Hepatocyte (in vitro differentiated cells): ENCODE data around the gene UNG.

Source experiments
- EZH2 ChIP-seq: fragments of 200-600 bp; sonication (generic); IDR thresholded peaks from 2 replicates; pipeline ENCODE4 v1.6.1; 2016; ENCODE audit warnings: antibody characterized with exemption, mild to moderate bottlenecking, borderline replicate concordance
- EZH2phosphoT487 ChIP-seq: fragments of 200-600 bp; sonication (generic); IDR thresholded peaks from one replicate; pipeline ENCODE4 v1.6.1; 2018; ENCODE audit warnings: antibody characterized with exemption, mild to moderate bottlenecking, low read depth, moderate library complexity; ENCODE audit not compliant: unreplicated experiment, severe bottlenecking
- TF ChIP-seq, protein P1 (sequence below): fragments of 200-600 bp; sonication (generic); IDR thresholded peaks from 2 replicates; pipeline ENCODE4 v1.5.1; 2016; ENCODE audit warnings: antibody characterized with exemption, mild to moderate bottlenecking; ENCODE audit not compliant: poor library complexity

DNA sequence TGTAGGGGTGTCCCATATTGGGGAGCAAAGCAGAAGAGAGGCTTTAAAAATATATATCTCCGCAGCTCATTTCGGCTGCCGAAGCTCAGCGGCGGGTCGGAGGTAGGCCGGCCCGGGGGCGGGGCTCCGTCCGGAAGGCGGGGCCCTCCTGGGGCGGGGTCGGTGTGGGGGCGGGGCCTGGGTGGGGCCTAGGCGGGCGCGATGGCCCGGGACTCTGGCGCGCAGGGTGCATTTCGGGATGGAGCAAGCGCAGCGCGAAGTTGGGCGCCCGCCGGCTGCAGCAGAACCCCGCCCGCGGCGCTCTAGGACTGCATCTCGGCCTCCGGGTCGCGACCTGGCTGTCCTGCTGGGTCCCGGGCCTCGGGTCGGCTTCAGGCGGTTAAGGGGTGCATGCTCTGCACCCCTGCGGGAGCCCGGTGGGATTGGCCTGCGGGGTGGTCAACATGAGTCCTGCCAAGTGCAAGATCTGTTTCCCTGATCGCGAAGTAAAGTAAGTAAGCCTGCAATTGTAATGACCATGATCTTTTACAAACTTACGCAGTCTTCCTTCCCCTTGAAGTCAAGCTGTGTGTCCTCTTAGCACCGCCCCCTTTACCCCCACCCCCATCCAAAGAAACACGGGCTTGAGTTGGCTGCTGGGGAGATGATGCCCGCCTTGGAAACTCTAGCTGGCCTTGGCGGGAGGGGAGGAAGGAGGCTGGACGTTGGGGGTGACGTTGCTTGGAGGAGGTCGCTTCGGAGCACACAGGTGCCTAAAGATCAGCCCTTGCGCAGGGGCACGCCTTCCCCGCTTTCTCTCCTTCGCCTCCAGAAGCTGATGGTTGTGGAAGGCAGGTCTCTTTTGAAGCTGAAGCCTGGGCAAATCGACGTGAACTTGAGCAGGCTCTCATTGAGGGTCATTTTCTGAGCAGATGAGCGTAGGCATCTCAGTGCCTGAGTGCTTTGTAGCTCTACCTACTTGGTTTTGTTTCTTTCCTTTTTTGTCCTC, 57.3 kb downstream of the UNG start:
- TF ChIP-seq, protein P1, sequence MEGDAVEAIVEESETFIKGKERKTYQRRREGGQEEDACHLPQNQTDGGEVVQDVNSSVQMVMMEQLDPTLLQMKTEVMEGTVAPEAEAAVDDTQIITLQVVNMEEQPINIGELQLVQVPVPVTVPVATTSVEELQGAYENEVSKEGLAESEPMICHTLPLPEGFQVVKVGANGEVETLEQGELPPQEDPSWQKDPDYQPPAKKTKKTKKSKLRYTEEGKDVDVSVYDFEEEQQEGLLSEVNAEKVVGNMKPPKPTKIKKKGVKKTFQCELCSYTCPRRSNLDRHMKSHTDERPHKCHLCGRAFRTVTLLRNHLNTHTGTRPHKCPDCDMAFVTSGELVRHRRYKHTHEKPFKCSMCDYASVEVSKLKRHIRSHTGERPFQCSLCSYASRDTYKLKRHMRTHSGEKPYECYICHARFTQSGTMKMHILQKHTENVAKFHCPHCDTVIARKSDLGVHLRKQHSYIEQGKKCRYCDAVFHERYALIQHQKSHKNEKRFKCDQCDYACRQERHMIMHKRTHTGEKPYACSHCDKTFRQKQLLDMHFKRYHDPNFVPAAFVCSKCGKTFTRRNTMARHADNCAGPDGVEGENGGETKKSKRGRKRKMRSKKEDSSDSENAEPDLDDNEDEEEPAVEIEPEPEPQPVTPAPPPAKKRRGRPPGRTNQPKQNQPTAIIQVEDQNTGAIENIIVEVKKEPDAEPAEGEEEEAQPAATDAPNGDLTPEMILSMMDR, result no peak
- TF ChIP-seq EZH2 (no peak), EZH2phosphoT487 (no peak)
